HEK293 (cell line): ENCODE measurements around the gene TGFB1.

Experiments used
- BCL11B ChIP-seq: fragments of 450-650 bp; formaldehyde crosslinking; IDR thresholded peaks from 2 replicates; pipeline ENCODE4 v1.5.1; 2016; ENCODE audit warnings: low read depth, missing biosample characterization, missing genetic modification characterization
- GLIS2 ChIP-seq: fragments of 450-650 bp; formaldehyde crosslinking; IDR thresholded peaks from 2 replicates; pipeline ENCODE4 v1.5.1; 2016; ENCODE audit warnings: missing biosample characterization, missing genetic modification characterization
- KLF10 ChIP-seq: fragments of 450-650 bp; IDR thresholded peaks from 2 replicates; pipeline ENCODE4 v1.5.1; 2018; ENCODE audit warnings: missing biosample characterization, mild to moderate bottlenecking, missing genetic modification characterization
- MZF1 ChIP-seq: fragments of 450-650 bp; formaldehyde crosslinking; IDR thresholded peaks from 2 replicates; pipeline ENCODE4 v1.5.1; 2017; ENCODE audit warnings: missing biosample characterization, missing genetic modification characterization, borderline replicate concordance
- ZBTB48 ChIP-seq: fragments of 450-650 bp; formaldehyde crosslinking; IDR thresholded peaks from 2 replicates; pipeline ENCODE4 v1.5.1; 2016; ENCODE audit warnings: missing biosample characterization, missing genetic modification characterization
- ZBTB8A ChIP-seq: fragments of 450-650 bp; formaldehyde crosslinking; IDR thresholded peaks from 2 replicates; pipeline ENCODE4 v1.5.1; 2016; ENCODE audit warnings: missing biosample characterization, missing genetic modification characterization
- ZIC2 ChIP-seq: fragments of 450-650 bp; formaldehyde crosslinking; IDR thresholded peaks from 2 replicates; pipeline ENCODE4 v1.5.1; 2016; ENCODE audit warnings: missing biosample characterization, missing genetic modification characterization
- ZNF10 ChIP-seq: fragments of 450-650 bp; formaldehyde crosslinking; IDR thresholded peaks from 2 replicates; pipeline ENCODE4 v1.5.1; 2017; ENCODE audit warnings: missing biosample characterization, missing genetic modification characterization
- ZNF140 ChIP-seq: fragments of 450-650 bp; formaldehyde crosslinking; IDR thresholded peaks from 2 replicates; pipeline ENCODE4 v1.5.1; 2016; ENCODE audit warnings: missing biosample characterization, missing genetic modification characterization
- ZNF157 ChIP-seq: fragments of 450-650 bp; formaldehyde crosslinking; IDR thresholded peaks from 2 replicates; pipeline ENCODE4 v1.5.1; 2016; ENCODE audit warnings: missing biosample characterization, missing genetic modification characterization
- ZNF16 ChIP-seq: fragments of 450-650 bp; formaldehyde crosslinking; IDR thresholded peaks from 2 replicates; pipeline ENCODE4 v1.5.1; 2016; ENCODE audit warnings: low read depth, missing biosample characterization, missing genetic modification characterization
- ZNF19 ChIP-seq: fragments of 450-650 bp; formaldehyde crosslinking; IDR thresholded peaks from 2 replicates; pipeline ENCODE4; 2016; ENCODE audit warnings: missing biosample characterization, missing genetic modification characterization, low read depth
- ZNF221 ChIP-seq: fragments of 450-650 bp; formaldehyde crosslinking; IDR thresholded peaks from 2 replicates; pipeline ENCODE4 v1.5.1; 2017; ENCODE audit warnings: missing biosample characterization, missing genetic modification characterization, borderline replicate concordance
- ZNF530 ChIP-seq: fragments of 450-650 bp; formaldehyde crosslinking; IDR thresholded peaks from 2 replicates; pipeline ENCODE4 v1.5.1; 2016; ENCODE audit warnings: low read depth, missing biosample characterization, missing genetic modification characterization
- ZNF558 ChIP-seq: fragments of 450-650 bp; formaldehyde crosslinking; IDR thresholded peaks from 2 replicates; pipeline ENCODE4 v1.5.1; 2016; ENCODE audit warnings: missing biosample characterization, missing genetic modification characterization
- ZNF621 ChIP-seq: fragments of 450-650 bp; formaldehyde crosslinking; IDR thresholded peaks from 2 replicates; pipeline ENCODE4 v1.5.1; 2017; ENCODE audit warnings: missing biosample characterization, missing genetic modification characterization
- ZNF654 ChIP-seq: fragments of 450-650 bp; formaldehyde crosslinking; IDR thresholded peaks from 2 replicates; pipeline ENCODE4 v1.5.1; 2016; ENCODE audit warnings: low read depth, missing biosample characterization, missing genetic modification characterization
- ZNF660 ChIP-seq: fragments of 450-650 bp; IDR thresholded peaks from 2 replicates; pipeline ENCODE4 v1.5.1; 2018; ENCODE audit warnings: missing biosample characterization, mild to moderate bottlenecking, missing genetic modification characterization
- ZSCAN16 ChIP-seq: fragments of 450-650 bp; formaldehyde crosslinking; IDR thresholded peaks from 2 replicates; pipeline ENCODE4 v1.5.1; 2016; ENCODE audit warnings: missing biosample characterization, missing genetic modification characterization
- ZXDB ChIP-seq: fragments of 450-650 bp; formaldehyde crosslinking; IDR thresholded peaks from 2 replicates; pipeline ENCODE4 v1.5.1; 2016; ENCODE audit warnings: missing biosample characterization, missing genetic modification characterization
- TF ChIP-seq, protein P1 (sequence below): fragments of 450-650 bp; formaldehyde crosslinking; IDR thresholded peaks from 2 replicates; pipeline ENCODE4 v1.5.1; 2016; ENCODE audit warnings: missing biosample characterization, missing genetic modification characterization
- TF ChIP-seq, protein P2 (sequence below): fragments of 450-650 bp; formaldehyde crosslinking; IDR thresholded peaks from 2 replicates; pipeline ENCODE4 v1.5.1; 2016; ENCODE audit warnings: missing biosample characterization, missing genetic modification characterization
- TF ChIP-seq, protein P3 (sequence below): fragments of 450-650 bp; formaldehyde crosslinking; IDR thresholded peaks from 2 replicates; pipeline ENCODE4 v1.5.1; 2016; ENCODE audit warnings: missing biosample characterization, missing genetic modification characterization, borderline replicate concordance
- TF ChIP-seq, protein P4 (sequence below): fragments of 450-650 bp; formaldehyde crosslinking; IDR thresholded peaks from 2 replicates; pipeline ENCODE4 v1.5.1; 2017; ENCODE audit warnings: missing biosample characterization, missing genetic modification characterization
- TF ChIP-seq, protein P5 (sequence below): fragments of 450-650 bp; formaldehyde crosslinking; IDR thresholded peaks from 2 replicates; pipeline ENCODE4 v1.5.1; 2016; ENCODE audit warnings: missing biosample characterization, missing genetic modification characterization
- TF ChIP-seq, protein P6 (sequence below): fragments of 450-650 bp; formaldehyde crosslinking; IDR thresholded peaks from 2 replicates; pipeline ENCODE4 v1.5.1; 2016; ENCODE audit warnings: missing biosample characterization, missing genetic modification characterization, low read depth

TGFB1 gene

DNA sequence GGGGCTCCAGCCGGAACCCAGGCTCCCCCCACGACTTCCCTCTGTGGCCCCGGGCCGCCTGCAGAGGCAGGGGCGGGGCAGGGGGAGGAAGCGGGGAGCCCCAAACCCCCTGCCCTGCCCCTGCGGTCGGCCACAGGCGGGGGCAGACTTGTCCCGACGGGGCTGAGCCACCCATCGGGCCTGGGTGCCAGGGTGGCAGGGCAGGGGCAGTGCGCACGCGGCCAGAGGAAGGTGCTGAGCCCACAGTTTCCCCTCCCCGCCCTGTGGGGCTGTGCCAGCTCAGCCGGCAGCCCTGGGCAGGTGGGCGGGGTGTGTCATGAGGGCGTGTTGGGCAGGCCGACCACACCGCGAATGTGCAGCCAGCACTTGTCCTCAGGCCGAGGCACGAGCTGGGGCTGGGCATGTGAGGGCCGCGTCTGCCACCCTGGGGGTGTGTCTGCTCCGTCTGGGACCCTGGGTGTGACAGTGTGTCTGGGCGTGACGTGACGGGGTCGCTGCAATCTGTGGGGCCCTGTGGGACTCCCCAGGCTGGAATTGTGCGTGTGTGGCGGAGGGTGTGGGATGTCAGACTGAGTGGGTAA, 26.1 kb downstream of the TGFB1 start (continued):
- peak; percentile 34; the same call in 1 of the 2 replicates for TF ChIP-seq KLF10 (tag by site-specific recombination)
- TF ChIP-seq ZNF221 (tag by site-specific recombination): no peak
- TF ChIP-seq, protein P1, sequence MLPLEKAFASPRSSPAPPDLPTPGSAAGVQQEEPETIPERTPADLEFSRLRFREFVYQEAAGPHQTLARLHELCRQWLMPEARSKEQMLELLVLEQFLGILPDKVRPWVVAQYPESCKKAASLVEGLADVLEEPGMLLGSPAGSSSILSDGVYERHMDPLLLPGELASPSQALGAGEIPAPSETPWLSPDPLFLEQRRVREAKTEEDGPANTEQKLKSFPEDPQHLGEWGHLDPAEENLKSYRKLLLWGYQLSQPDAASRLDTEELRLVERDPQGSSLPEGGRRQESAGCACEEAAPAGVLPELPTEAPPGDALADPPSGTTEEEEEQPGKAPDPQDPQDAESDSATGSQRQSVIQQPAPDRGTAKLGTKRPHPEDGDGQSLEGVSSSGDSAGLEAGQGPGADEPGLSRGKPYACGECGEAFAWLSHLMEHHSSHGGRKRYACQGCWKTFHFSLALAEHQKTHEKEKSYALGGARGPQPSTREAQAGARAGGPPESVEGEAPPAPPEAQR (tag by site-specific recombination): no peak
- no peak for TF ChIP-seq ZXDB (tag by site-specific recombination)
- no peak for TF ChIP-seq ZNF157 (tag by site-specific recombination)
- TF ChIP-seq ZBTB48 (tag by site-specific recombination): no peak
- peak; percentile 21; the same call in 1 of the 2 replicates for TF ChIP-seq GLIS2 (tag by site-specific recombination)
- TF ChIP-seq, protein P2, sequence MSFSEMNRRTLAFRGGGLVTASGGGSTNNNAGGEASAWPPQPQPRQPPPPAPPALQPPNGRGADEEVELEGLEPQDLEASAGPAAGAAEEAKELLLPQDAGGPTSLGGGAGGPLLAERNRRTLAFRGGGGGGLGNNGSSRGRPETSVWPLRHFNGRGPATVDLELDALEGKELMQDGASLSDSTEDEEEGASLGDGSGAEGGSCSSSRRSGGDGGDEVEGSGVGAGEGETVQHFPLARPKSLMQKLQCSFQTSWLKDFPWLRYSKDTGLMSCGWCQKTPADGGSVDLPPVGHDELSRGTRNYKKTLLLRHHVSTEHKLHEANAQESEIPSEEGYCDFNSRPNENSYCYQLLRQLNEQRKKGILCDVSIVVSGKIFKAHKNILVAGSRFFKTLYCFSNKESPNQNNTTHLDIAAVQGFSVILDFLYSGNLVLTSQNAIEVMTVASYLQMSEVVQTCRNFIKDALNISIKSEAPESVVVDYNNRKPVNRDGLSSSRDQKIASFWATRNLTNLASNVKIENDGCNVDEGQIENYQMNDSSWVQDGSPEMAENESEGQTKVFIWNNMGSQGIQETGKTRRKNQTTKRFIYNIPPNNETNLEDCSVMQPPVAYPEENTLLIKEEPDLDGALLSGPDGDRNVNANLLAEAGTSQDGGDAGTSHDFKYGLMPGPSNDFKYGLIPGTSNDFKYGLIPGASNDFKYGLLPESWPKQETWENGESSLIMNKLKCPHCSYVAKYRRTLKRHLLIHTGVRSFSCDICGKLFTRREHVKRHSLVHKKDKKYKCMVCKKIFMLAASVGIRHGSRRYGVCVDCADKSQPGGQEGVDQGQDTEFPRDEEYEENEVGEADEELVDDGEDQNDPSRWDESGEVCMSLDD: no peak
- TF ChIP-seq, protein P3, sequence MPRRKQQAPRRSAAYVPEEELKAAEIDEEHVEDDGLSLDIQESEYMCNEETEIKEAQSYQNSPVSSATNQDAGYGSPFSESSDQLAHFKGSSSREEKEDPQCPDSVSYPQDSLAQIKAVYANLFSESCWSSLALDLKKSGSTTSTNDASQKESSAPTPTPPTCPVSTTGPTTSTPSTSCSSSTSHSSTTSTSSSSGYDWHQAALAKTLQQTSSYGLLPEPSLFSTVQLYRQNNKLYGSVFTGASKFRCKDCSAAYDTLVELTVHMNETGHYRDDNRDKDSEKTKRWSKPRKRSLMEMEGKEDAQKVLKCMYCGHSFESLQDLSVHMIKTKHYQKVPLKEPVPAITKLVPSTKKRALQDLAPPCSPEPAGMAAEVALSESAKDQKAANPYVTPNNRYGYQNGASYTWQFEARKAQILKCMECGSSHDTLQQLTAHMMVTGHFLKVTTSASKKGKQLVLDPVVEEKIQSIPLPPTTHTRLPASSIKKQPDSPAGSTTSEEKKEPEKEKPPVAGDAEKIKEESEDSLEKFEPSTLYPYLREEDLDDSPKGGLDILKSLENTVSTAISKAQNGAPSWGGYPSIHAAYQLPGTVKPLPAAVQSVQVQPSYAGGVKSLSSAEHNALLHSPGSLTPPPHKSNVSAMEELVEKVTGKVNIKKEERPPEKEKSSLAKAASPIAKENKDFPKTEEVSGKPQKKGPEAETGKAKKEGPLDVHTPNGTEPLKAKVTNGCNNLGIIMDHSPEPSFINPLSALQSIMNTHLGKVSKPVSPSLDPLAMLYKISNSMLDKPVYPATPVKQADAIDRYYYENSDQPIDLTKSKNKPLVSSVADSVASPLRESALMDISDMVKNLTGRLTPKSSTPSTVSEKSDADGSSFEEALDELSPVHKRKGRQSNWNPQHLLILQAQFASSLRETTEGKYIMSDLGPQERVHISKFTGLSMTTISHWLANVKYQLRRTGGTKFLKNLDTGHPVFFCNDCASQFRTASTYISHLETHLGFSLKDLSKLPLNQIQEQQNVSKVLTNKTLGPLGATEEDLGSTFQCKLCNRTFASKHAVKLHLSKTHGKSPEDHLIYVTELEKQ (tag by site-specific recombination): no peak
- TF ChIP-seq, protein P4, sequence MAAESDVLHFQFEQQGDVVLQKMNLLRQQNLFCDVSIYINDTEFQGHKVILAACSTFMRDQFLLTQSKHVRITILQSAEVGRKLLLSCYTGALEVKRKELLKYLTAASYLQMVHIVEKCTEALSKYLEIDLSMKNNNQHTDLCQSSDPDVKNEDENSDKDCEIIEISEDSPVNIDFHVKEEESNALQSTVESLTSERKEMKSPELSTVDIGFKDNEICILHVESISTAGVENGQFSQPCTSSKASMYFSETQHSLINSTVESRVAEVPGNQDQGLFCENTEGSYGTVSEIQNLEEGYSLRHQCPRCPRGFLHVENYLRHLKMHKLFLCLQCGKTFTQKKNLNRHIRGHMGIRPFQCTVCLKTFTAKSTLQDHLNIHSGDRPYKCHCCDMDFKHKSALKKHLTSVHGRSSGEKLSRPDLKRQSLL (tag by site-specific recombination): no peak
- no peak for TF ChIP-seq ZNF140 (tag by site-specific recombination)
- no peak for TF ChIP-seq ZNF621 (tag by site-specific recombination)
- no peak for TF ChIP-seq ZNF660 (tag by site-specific recombination)
- TF ChIP-seq, protein P5, sequence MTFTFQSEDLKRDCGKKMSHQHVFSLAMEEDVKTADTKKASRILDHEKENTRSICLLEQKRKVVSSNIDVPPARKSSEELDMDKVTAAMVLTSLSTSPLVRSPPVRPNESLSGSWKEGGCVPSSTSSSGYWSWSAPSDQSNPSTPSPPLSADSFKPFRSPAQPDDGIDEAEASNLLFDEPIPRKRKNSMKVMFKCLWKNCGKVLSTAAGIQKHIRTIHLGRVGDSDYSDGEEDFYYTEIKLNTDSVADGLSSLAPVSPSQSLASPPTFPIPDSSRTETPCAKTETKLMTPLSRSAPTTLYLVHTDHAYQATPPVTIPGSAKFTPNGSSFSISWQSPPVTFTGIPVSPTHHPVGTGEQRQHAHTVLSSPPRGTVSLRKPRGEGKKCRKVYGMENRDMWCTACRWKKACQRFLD (tag by site-specific recombination): no peak
- no peak for TF ChIP-seq ZNF530
- no peak for TF ChIP-seq ZNF10 (tag by site-specific recombination)
- no peak for TF ChIP-seq ZNF19
- TF ChIP-seq ZIC2 (tag by site-specific recombination): peak; percentile 72
- no peak for TF ChIP-seq MZF1
- TF ChIP-seq, protein P6, sequence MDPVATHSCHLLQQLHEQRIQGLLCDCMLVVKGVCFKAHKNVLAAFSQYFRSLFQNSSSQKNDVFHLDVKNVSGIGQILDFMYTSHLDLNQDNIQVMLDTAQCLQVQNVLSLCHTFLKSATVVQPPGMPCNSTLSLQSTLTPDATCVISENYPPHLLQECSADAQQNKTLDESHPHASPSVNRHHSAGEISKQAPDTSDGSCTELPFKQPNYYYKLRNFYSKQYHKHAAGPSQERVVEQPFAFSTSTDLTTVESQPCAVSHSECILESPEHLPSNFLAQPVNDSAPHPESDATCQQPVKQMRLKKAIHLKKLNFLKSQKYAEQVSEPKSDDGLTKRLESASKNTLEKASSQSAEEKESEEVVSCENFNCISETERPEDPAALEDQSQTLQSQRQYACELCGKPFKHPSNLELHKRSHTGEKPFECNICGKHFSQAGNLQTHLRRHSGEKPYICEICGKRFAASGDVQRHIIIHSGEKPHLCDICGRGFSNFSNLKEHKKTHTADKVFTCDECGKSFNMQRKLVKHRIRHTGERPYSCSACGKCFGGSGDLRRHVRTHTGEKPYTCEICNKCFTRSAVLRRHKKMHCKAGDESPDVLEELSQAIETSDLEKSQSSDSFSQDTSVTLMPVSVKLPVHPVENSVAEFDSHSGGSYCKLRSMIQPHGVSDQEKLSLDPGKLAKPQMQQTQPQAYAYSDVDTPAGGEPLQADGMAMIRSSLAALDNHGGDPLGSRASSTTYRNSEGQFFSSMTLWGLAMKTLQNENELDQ (tag by site-specific recombination): no peak
- no peak for TF ChIP-seq ZBTB8A (tag by site-specific recombination)
- no peak for TF ChIP-seq BCL11B (tag by site-specific recombination)
- TF ChIP-seq ZNF654: no peak
- TF ChIP-seq ZSCAN16 (tag by site-specific recombination): no peak
- TF ChIP-seq ZNF16 (tag by site-specific recombination): no peak
- TF ChIP-seq ZNF558 (tag by site-specific recombination): no peak
